Panc1 (cell line): Measurements from ENCODE around the gene SERPINB10. TPM values are rescaled to one million over a fixed set of nuclear protein-coding genes. Genes with fewer than 3 reads are reported as not detected.

Experiments
- ATAC-seq: fragments of 200-7000 bp; cut with Tn5 transposase; 2 replicates; pipeline ENCODE4 v1.9.1; 2020; ENCODE audit warnings: mild to moderate bottlenecking, moderate library complexity
- BruUV-seq: library from RNA; stranded (reverse); fragments of 400-500 nt; replicated peaks from 2 replicates; lab custom pipeline; 2021; lab: Mats Ljungman, UMichigan
- CTCF ChIA-PET: fragments of 300-600 bp; sonication (Branson Sonifier 250); formaldehyde crosslinking; loops from one replicate; lab custom pipeline; 2022; ENCODE audit warnings: antibody characterized with exemption; lab: Charles Lee
- POLR2A ChIA-PET: fragments of 300-600 bp; sonication (Branson Sonifier 250); formaldehyde crosslinking; loops from one replicate; lab custom pipeline; 2022; ENCODE audit warnings: antibody characterized with exemption; lab: Charles Lee
- DNase-seq: peaks from one replicate; pipeline ENCODE4 v3.0.0-alpha.2; 2010; ENCODE audit warnings: low read depth, low spot score
- H3K27ac ChIP-seq: 2 replicates; pipeline ENCODE4 v1.5.1; 2011; ENCODE audit warnings: mild to moderate bottlenecking, low read length, inconsistent platforms
- H3K27me3 ChIP-seq: fragments of 200-500 bp; sonication (Bioruptor generic); 2 replicates; pipeline ENCODE4 v1.6.0; 2014; ENCODE audit warnings: low read length, inconsistent platforms; ENCODE audit not compliant: control insufficient read depth, insufficient read depth
- H3K36me3 ChIP-seq: fragments of 200-500 bp; sonication (Bioruptor generic); 2 replicates; pipeline ENCODE4 v1.5.1; 2014; ENCODE audit warnings: inconsistent platforms, mild to moderate bottlenecking, low read length, moderate library complexity; ENCODE audit not compliant: control insufficient read depth, insufficient read depth
- H3K4me1 ChIP-seq: 2 replicates; pipeline ENCODE4 v1.5.1; 2011; ENCODE audit warnings: inconsistent platforms, mild to moderate bottlenecking, low read length, moderate library complexity; ENCODE audit not compliant: control insufficient read depth, insufficient read depth
- H3K4me3 ChIP-seq, 2 experiments: 2 replicates each; pipeline ENCODE4 v1.5.1; 2011 to 2012; ENCODE audit warnings: low read depth in 2 of 2, low read length in 2 of 2, mild to moderate bottlenecking in 2 of 2, inconsistent platforms in 1 of 2, moderate library complexity in 1 of 2
- H3K9me3 ChIP-seq: fragments of 200-500 bp; sonication (Bioruptor generic); 2 replicates; pipeline ENCODE4 v1.5.1; 2014; ENCODE audit warnings: low read depth, mild to moderate bottlenecking, inconsistent platforms, low read length, moderate library complexity; ENCODE audit not compliant: control insufficient read depth, insufficient read depth
- POLR2AphosphoS5 ChIP-seq: IDR thresholded peaks from 2 replicates; pipeline ENCODE4 v1.6.1; 2012; ENCODE audit warnings: mild to moderate bottlenecking, low read depth, low read length, moderate library complexity
- REST ChIP-seq, 2 experiments: IDR thresholded peaks; 2 replicates each; pipeline ENCODE4 v1.6.1; 2011 to 2012; ENCODE audit warnings: low read depth in 2 of 2, control low read depth in 1 of 2, low read length in 1 of 2, mild to moderate bottlenecking in 1 of 2, moderate library complexity in 1 of 2; ENCODE audit not compliant: insufficient read depth in 1 of 2
- SIN3A ChIP-seq: IDR thresholded peaks from 2 replicates; pipeline ENCODE4 v1.6.1; 2012; ENCODE audit warnings: low read depth, mild to moderate bottlenecking, low read length, moderate library complexity, borderline replicate concordance; ENCODE audit not compliant: insufficient read depth
- TCF7L2 ChIP-seq: IDR thresholded peaks from 2 replicates; pipeline ENCODE4 v1.6.1; 2011; ENCODE audit warnings: mild to moderate bottlenecking, low read depth, low read length, inconsistent platforms
- in situ Hi-C: cut with HindIII; loops from 2 replicates; pipeline ENCODE4 v1.10.0; 2016; ENCODE audit warnings: low sequenced_read_pairs, low pct_unique_long_range_greater_than_20kb
- intact Hi-C: fragments of 100-400 bp; cut with micrococcal nuclease; formaldehyde crosslinking; loops from one replicate; pipeline ENCODE4 v1.10.0; 2022; ENCODE audit not compliant: unreplicated experiment
- total RNA-seq: library from RNA; stranded (reverse); gene quantifications from one replicate; pipeline ENCODE4 v1.2.1, GENCODE V29; 2021; ENCODE audit not compliant: unreplicated experiment
- TF ChIP-seq, protein P1 (sequence below): fragments of 450-650 bp; IDR thresholded peaks from 2 replicates; pipeline ENCODE4 v1.5.1; 2017; ENCODE audit warnings: mild to moderate bottlenecking

Gene SERPINB10
- total RNA-seq, 1 experiment from 2014 or later: not detected

GRCh38 chr18:63964908-63965307, 57.1 kb downstream of the SERPINB10 start:
- Histone ChIP-seq H3K27ac (no peak overlapping the region), H3K27me3 (no peaks in the 10 kb centered on the region), H3K4me3 (no peak overlapping the region), H3K9me3 (no peaks in the 10 kb centered on the region), H3K36me3 (no peaks in the 10 kb centered on the region), H3K4me1 (no peaks in the 10 kb centered on the region)
- in situ Hi-C loops: no loop called here
- ChIA-PET CTCF (no interaction called here), POLR2A (no interaction called here)
- BruUV-seq: no TSS peak
- no peak for DNase-seq
- TF ChIP-seq REST (IDR thresholded peaks at IDR 0.05; ENCODE audit: insufficient read depth in 1 of 2, low read depth in 2 of 2, low read length in 1 of 2) (no peak), POLR2AphosphoS5 (no peak), TCF7L2 (no peak), SIN3A (no peak)
- TF ChIP-seq, protein P1, sequence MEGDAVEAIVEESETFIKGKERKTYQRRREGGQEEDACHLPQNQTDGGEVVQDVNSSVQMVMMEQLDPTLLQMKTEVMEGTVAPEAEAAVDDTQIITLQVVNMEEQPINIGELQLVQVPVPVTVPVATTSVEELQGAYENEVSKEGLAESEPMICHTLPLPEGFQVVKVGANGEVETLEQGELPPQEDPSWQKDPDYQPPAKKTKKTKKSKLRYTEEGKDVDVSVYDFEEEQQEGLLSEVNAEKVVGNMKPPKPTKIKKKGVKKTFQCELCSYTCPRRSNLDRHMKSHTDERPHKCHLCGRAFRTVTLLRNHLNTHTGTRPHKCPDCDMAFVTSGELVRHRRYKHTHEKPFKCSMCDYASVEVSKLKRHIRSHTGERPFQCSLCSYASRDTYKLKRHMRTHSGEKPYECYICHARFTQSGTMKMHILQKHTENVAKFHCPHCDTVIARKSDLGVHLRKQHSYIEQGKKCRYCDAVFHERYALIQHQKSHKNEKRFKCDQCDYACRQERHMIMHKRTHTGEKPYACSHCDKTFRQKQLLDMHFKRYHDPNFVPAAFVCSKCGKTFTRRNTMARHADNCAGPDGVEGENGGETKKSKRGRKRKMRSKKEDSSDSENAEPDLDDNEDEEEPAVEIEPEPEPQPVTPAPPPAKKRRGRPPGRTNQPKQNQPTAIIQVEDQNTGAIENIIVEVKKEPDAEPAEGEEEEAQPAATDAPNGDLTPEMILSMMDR: no peak
- no peak for ATAC-seq
- intact Hi-C loops: no loop called here

GRCh38 chr18:63965716-63966330, 58.1 kb downstream of the SERPINB10 start:
- H3K4me1 ChIP-seq: no peaks in the 10 kb centered on the region
- ATAC-seq: no peak
- H3K9me3 ChIP-seq: no peaks in the 10 kb centered on the region
- TF ChIP-seq, protein P1: no peak
- no peak for TF ChIP-seq SIN3A
- TF ChIP-seq POLR2AphosphoS5: no peak
- no peak for TF ChIP-seq REST (IDR thresholded peaks at IDR 0.05; ENCODE audit: insufficient read depth in 1 of 2, low read depth in 2 of 2, low read length in 1 of 2)
- TF ChIP-seq TCF7L2: no peak
- H3K27me3 ChIP-seq: no peaks in the 10 kb centered on the region
- no peak for DNase-seq
- H3K36me3 ChIP-seq: no peaks in the 10 kb centered on the region
- POLR2A ChIA-PET: no interaction called here
- CTCF ChIA-PET: no interaction called here
- H3K4me3 ChIP-seq: no peak overlapping the region
- BruUV-seq: no TSS peak
- in situ Hi-C loops: no loop called here
- H3K27ac ChIP-seq: no peak overlapping the region
- intact Hi-C loops: no loop called here
